Measurements from ENCODE around the gene AUNIP. TPM values are rescaled to one million over a fixed set of nuclear protein-coding genes. Genes with fewer than 3 reads are reported as not detected.

The AUNIP gene
- total RNA-seq, 1 experiment from 2014 or later: 16.1 TPM

DNA sequence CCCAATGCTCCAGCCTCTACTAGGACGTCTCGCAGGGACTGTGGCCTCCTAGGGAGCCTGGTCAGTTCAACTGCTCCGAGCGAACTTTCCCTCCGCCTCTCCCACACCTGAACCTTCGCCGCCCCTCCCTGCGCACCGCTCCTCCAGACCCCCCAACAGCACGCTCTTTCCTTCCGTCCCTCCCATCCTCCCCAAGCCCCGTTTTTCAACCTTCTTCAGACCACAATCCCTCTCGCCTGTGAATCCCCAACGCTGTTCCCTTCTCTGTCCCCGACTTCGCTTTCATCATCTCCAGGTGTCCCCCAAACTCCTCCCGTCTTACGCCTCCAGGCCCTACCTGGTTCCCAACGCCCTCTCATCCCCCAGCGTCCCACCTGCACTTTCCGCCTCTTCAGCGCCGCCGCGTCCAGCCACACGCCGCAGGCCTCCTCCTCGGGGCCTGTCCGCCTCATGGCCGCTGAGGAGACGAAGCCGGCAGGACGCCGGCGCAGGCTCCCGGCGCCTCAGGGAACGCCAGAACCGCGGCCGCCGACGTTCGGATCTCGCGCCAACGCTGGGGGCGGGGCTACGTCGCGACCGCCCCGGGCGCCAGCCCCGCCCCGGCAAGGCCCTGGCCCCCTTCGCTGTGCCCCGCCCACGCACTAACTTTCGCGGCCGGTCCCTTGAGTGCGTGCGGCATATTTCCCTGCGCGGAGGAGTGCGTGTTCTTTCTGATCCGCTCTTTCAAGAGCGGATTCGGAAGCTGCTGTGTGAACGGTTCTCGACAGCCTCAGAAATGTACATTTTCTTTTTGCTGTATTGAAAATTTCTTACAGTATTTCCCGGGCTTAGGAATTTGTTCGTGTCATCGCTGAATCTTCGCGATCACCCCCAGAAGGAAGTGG is at the start of gene AUNIP (continued):
- TF ChIP-seq, protein P1, sequence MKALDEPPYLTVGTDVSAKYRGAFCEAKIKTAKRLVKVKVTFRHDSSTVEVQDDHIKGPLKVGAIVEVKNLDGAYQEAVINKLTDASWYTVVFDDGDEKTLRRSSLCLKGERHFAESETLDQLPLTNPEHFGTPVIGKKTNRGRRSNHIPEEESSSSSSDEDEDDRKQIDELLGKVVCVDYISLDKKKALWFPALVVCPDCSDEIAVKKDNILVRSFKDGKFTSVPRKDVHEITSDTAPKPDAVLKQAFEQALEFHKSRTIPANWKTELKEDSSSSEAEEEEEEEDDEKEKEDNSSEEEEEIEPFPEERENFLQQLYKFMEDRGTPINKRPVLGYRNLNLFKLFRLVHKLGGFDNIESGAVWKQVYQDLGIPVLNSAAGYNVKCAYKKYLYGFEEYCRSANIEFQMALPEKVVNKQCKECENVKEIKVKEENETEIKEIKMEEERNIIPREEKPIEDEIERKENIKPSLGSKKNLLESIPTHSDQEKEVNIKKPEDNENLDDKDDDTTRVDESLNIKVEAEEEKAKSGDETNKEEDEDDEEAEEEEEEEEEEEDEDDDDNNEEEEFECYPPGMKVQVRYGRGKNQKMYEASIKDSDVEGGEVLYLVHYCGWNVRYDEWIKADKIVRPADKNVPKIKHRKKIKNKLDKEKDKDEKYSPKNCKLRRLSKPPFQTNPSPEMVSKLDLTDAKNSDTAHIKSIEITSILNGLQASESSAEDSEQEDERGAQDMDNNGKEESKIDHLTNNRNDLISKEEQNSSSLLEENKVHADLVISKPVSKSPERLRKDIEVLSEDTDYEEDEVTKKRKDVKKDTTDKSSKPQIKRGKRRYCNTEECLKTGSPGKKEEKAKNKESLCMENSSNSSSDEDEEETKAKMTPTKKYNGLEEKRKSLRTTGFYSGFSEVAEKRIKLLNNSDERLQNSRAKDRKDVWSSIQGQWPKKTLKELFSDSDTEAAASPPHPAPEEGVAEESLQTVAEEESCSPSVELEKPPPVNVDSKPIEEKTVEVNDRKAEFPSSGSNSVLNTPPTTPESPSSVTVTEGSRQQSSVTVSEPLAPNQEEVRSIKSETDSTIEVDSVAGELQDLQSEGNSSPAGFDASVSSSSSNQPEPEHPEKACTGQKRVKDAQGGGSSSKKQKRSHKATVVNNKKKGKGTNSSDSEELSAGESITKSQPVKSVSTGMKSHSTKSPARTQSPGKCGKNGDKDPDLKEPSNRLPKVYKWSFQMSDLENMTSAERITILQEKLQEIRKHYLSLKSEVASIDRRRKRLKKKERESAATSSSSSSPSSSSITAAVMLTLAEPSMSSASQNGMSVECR (CRISPR knock-in tag; IDR thresholded peaks at IDR 0.05; ENCODE audit: borderline replicate concordance): peak; percentile 52; the same call in 1 of the 2 replicates
- TF ChIP-seq JUN (CRISPR knock-in tag; IDR thresholded peaks at IDR 0.05): peak; percentile 71; the same call in 1 of the 2 replicates
- TF ChIP-seq SP1 (CRISPR knock-in tag; conservative IDR thresholded peaks at IDR 0.05): peak; percentile 78
- TF ChIP-seq ZNF416 (CRISPR knock-in tag; IDR thresholded peaks at IDR 0.05): peak; percentile 76; the same call in 1 of the 2 replicates
- TF ChIP-seq FOXP1 (CRISPR knock-in tag; IDR thresholded peaks at IDR 0.05; ENCODE audit: borderline replicate concordance): peak; percentile 97
- TF ChIP-seq, protein P2, sequence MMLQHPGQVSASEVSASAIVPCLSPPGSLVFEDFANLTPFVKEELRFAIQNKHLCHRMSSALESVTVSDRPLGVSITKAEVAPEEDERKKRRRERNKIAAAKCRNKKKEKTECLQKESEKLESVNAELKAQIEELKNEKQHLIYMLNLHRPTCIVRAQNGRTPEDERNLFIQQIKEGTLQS (CRISPR knock-in tag; conservative IDR thresholded peaks at IDR 0.05): no peak
- TF ChIP-seq, protein P3, sequence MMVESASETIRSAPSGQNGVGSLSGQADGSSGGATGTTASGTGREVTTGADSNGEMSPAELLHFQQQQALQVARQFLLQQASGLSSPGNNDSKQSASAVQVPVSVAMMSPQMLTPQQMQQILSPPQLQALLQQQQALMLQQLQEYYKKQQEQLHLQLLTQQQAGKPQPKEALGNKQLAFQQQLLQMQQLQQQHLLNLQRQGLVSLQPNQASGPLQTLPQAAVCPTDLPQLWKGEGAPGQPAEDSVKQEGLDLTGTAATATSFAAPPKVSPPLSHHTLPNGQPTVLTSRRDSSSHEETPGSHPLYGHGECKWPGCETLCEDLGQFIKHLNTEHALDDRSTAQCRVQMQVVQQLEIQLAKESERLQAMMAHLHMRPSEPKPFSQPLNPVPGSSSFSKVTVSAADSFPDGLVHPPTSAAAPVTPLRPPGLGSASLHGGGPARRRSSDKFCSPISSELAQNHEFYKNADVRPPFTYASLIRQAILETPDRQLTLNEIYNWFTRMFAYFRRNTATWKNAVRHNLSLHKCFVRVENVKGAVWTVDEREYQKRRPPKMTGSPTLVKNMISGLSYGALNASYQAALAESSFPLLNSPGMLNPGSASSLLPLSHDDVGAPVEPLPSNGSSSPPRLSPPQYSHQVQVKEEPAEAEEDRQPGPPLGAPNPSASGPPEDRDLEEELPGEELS (CRISPR knock-in tag; IDR thresholded peaks at IDR 0.05): peak; percentile 85
- TF ChIP-seq TEAD4 (CRISPR knock-in tag; IDR thresholded peaks at IDR 0.05): peak; percentile 80
- no peak for TF ChIP-seq ZNF671 (CRISPR knock-in tag; IDR thresholded peaks at IDR 0.05)
- no peak for TF ChIP-seq IRF2 (CRISPR knock-in tag; IDR thresholded peaks at IDR 0.05; ENCODE audit: borderline replicate concordance, low read depth)
- TF ChIP-seq, protein P4, sequence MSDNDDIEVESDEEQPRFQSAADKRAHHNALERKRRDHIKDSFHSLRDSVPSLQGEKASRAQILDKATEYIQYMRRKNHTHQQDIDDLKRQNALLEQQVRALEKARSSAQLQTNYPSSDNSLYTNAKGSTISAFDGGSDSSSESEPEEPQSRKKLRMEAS (CRISPR knock-in tag; IDR thresholded peaks at IDR 0.05): peak; percentile 93
- no peak for TF ChIP-seq NR3C1 (CRISPR knock-in tag; conservative IDR thresholded peaks at IDR 0.05; ENCODE audit: low read depth)
- peak; percentile 83; the same call in 1 of the 2 replicates for TF ChIP-seq RELA (CRISPR knock-in tag; IDR thresholded peaks at IDR 0.05; ENCODE audit: borderline replicate concordance)
- TF ChIP-seq, protein P5, sequence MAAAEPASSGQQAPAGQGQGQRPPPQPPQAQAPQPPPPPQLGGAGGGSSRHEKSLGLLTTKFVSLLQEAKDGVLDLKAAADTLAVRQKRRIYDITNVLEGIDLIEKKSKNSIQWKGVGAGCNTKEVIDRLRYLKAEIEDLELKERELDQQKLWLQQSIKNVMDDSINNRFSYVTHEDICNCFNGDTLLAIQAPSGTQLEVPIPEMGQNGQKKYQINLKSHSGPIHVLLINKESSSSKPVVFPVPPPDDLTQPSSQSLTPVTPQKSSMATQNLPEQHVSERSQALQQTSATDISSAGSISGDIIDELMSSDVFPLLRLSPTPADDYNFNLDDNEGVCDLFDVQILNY (CRISPR knock-in tag; IDR thresholded peaks at IDR 0.05): peak; percentile 91; the same call in 1 of the 2 replicates
- TF ChIP-seq, protein P6, sequence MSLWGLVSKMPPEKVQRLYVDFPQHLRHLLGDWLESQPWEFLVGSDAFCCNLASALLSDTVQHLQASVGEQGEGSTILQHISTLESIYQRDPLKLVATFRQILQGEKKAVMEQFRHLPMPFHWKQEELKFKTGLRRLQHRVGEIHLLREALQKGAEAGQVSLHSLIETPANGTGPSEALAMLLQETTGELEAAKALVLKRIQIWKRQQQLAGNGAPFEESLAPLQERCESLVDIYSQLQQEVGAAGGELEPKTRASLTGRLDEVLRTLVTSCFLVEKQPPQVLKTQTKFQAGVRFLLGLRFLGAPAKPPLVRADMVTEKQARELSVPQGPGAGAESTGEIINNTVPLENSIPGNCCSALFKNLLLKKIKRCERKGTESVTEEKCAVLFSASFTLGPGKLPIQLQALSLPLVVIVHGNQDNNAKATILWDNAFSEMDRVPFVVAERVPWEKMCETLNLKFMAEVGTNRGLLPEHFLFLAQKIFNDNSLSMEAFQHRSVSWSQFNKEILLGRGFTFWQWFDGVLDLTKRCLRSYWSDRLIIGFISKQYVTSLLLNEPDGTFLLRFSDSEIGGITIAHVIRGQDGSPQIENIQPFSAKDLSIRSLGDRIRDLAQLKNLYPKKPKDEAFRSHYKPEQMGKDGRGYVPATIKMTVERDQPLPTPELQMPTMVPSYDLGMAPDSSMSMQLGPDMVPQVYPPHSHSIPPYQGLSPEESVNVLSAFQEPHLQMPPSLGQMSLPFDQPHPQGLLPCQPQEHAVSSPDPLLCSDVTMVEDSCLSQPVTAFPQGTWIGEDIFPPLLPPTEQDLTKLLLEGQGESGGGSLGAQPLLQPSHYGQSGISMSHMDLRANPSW (CRISPR knock-in tag; conservative IDR thresholded peaks at IDR 0.05; ENCODE audit: low read depth): no peak
- TF ChIP-seq, protein P7, sequence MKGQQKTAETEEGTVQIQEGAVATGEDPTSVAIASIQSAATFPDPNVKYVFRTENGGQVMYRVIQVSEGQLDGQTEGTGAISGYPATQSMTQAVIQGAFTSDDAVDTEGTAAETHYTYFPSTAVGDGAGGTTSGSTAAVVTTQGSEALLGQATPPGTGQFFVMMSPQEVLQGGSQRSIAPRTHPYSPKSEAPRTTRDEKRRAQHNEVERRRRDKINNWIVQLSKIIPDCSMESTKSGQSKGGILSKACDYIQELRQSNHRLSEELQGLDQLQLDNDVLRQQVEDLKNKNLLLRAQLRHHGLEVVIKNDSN (CRISPR knock-in tag; IDR thresholded peaks at IDR 0.05): 0 out of 2 replicates have a peak, but pooled peaks have one; percentile 31
- TF ChIP-seq CREM (CRISPR knock-in tag; IDR thresholded peaks at IDR 0.05): peak; percentile 48; the same call in 1 of the 2 replicates
- peak; percentile 82 for TF ChIP-seq ETV6 (CRISPR knock-in tag; IDR thresholded peaks at IDR 0.05)
- TF ChIP-seq, protein P8, sequence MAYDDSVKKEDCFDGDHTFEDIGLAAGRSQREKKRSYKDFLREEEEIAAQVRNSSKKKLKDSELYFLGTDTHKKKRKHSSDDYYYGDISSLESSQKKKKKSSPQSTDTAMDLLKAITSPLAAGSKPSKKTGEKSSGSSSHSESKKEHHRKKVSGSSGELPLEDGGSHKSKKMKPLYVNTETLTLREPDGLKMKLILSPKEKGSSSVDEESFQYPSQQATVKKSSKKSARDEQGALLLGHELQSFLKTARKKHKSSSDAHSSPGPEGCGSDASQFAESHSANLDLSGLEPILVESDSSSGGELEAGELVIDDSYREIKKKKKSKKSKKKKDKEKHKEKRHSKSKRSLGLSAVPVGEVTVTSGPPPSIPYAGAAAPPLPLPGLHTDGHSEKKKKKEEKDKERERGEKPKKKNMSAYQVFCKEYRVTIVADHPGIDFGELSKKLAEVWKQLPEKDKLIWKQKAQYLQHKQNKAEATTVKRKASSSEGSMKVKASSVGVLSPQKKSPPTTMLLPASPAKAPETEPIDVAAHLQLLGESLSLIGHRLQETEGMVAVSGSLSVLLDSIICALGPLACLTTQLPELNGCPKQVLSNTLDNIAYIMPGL (CRISPR knock-in tag; IDR thresholded peaks at IDR 0.05): peak; percentile 67
- TF ChIP-seq, protein P9, sequence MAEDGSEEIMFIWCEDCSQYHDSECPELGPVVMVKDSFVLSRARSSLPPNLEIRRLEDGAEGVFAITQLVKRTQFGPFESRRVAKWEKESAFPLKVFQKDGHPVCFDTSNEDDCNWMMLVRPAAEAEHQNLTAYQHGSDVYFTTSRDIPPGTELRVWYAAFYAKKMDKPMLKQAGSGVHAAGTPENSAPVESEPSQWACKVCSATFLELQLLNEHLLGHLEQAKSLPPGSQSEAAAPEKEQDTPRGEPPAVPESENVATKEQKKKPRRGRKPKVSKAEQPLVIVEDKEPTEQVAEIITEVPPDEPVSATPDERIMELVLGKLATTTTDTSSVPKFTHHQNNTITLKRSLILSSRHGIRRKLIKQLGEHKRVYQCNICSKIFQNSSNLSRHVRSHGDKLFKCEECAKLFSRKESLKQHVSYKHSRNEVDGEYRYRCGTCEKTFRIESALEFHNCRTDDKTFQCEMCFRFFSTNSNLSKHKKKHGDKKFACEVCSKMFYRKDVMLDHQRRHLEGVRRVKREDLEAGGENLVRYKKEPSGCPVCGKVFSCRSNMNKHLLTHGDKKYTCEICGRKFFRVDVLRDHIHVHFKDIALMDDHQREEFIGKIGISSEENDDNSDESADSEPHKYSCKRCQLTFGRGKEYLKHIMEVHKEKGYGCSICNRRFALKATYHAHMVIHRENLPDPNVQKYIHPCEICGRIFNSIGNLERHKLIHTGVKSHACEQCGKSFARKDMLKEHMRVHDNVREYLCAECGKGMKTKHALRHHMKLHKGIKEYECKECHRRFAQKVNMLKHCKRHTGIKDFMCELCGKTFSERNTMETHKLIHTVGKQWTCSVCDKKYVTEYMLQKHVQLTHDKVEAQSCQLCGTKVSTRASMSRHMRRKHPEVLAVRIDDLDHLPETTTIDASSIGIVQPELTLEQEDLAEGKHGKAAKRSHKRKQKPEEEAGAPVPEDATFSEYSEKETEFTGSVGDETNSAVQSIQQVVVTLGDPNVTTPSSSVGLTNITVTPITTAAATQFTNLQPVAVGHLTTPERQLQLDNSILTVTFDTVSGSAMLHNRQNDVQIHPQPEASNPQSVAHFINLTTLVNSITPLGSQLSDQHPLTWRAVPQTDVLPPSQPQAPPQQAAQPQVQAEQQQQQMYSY (CRISPR knock-in tag; IDR thresholded peaks at IDR 0.05): 0 out of 2 replicates have a peak, but pooled peaks have one; percentile 17

All from WTC11 (cell line).